Measurements from ENCODE around the gene METTL24.

METTL24 gene

GRCh38 chr6:110195639-110196038 is 162.5 kb downstream of the METTL24 start:
- no peak for DNase-seq (ENCODE audit: low read depth)

Data from GM04503 (cell line).